HG03565 (cell line): ENCODE measurements around the gene PLXNA1.
A peak's percentile ranks its signal among the peaks of the same experiment; 100 is the strongest.

ENCODE experiments used
- ATAC-seq: cut with Tn5 transposase; IDR thresholded peaks from one replicate; pipeline ENCODE4 v1.9.1; 2021; ENCODE audit warnings: mild to moderate bottlenecking, moderate library complexity; ENCODE audit not compliant: unreplicated experiment

The PLXNA1 gene

GRCh38 chr3:127015282-127016042 is 32.5 kb downstream of the PLXNA1 start:
- peak; percentile 48 for ATAC-seq

GRCh38 chr3:127016043-127016343 is 33.1 kb downstream of the PLXNA1 start:
- no peak for ATAC-seq

- ATAC-seq: no peak
Measured at GRCh38 chr3:127016461-127016860, 33.5 kb downstream of the PLXNA1 start.

GRCh38 chr3:127017229-127017628 is 34.3 kb downstream of the PLXNA1 start:
- no peak for ATAC-seq

- no peak for ATAC-seq
Measured at GRCh38 chr3:127017781-127018180, 34.9 kb downstream of the PLXNA1 start.

GRCh38 chr3:127018306-127018828 is 35.5 kb downstream of the PLXNA1 start:
- ATAC-seq: no peak

- ATAC-seq: no peak
Measured at GRCh38 chr3:127019449-127019848, 36.5 kb downstream of the PLXNA1 start.

GRCh38 chr3:127020543-127020942 is 37.6 kb downstream of the PLXNA1 start:
- ATAC-seq: no peak

GRCh38 chr3:127022849-127023248 is 39.9 kb downstream of the PLXNA1 start:
- no peak for ATAC-seq

- ATAC-seq: no peak
Measured at GRCh38 chr3:127025456-127025855, 42.5 kb downstream of the PLXNA1 start.

GRCh38 chr3:127026036-127026435 is 43.1 kb downstream of the PLXNA1 start:
- no peak for ATAC-seq

- ATAC-seq: no peak
Measured at GRCh38 chr3:127026661-127027060, 43.7 kb downstream of the PLXNA1 start.

GRCh38 chr3:127027061-127027735 is 44.3 kb downstream of the PLXNA1 start:
- ATAC-seq: no peak

- ATAC-seq: no peak
Measured at GRCh38 chr3:127027811-127028548, 45.1 kb downstream of the PLXNA1 start.

GRCh38 chr3:127028781-127029657 is 46.1 kb downstream of the PLXNA1 start:
- ATAC-seq: no peak

GRCh38 chr3:127029658-127030507 is 47.0 kb downstream of the PLXNA1 start:
- ATAC-seq: no peak

GRCh38 chr3:127030508-127031412 is 47.8 kb downstream of the PLXNA1 start:
- ATAC-seq: no peak

GRCh38 chr3:127031413-127031810 is 48.5 kb downstream of the PLXNA1 start:
- no peak for ATAC-seq

GRCh38 chr3:127031845-127032244 is 48.9 kb downstream of the PLXNA1 start:
- no peak for ATAC-seq
